Ovary (tissue), 9 donors: Measurements from ENCODE around the gene FLNB. TPM values are rescaled to one million over a fixed set of nuclear protein-coding genes. Genes with fewer than 3 reads are reported as not detected.

Source experiments
- DNase-seq, 5 donors: peaks; one replicate each; pipeline ENCODE4 v3.0.0-alpha.2; 2019 to 2020
- H3K27ac ChIP-seq, 2 donors: fragments of 200-600 bp; one replicate each; pipeline versions ENCODE4 v1.5.1 to v1.8.0; 2019 to 2022
- H3K27me3 ChIP-seq: fragments of 200-600 bp; one replicate; pipeline ENCODE4 v1.8.0; 2022
- H3K36me3 ChIP-seq: fragments of 200-600 bp; sonication (generic); one replicate; pipeline ENCODE4 v1.5.1; 2019
- H3K4me1 ChIP-seq: one replicate; pipeline ENCODE4 v1.8.1; 2013; ENCODE audit warnings: mild to moderate bottlenecking, moderate library complexity; ENCODE audit not compliant: insufficient read depth
- H3K4me3 ChIP-seq: fragments of 200-600 bp; sonication (generic); one replicate; pipeline ENCODE4 v1.5.1; 2017
- H3K9me3 ChIP-seq, 2 donors: fragments of 200-600 bp in 1 of 2; sonication (generic) in 1 of 2; one replicate each; pipeline versions ENCODE4 v1.5.1 to v1.8.1; 2013 to 2019; ENCODE audit warnings: mild to moderate bottlenecking in 1 of 2, moderate library complexity in 1 of 2
- EP300 ChIP-seq: sonication (generic); formaldehyde crosslinking; IDR thresholded peaks from one replicate; pipeline ENCODE4 v1.6.1; 2017; ENCODE audit warnings: antibody characterized with exemption
- POLR2A ChIP-seq: fragments of 450-650 bp; IDR thresholded peaks from one replicate; pipeline ENCODE4 v1.6.1; 2017; ENCODE audit warnings: antibody characterized with exemption, mild to moderate bottlenecking, moderate library complexity
- WGBS, 3 donors: extraction: QIAGEN DNeasy Blood & Tissue Kit in 1 of 3; methylation state at CpG; one replicate each; pipeline versions ENCODE4 v1.1.5 to v1.1.7; 2013 to 2017; 5-methylcytosine and 5-hydroxymethylcytosine counted together
- intact Hi-C, 4 donors: fragments of 100-400 bp; cut with DNase I; formaldehyde crosslinking; loops; one replicate each; pipeline versions ENCODE4 v1.11.0 to v1.15.1; 2022 to 2023
- polyA plus RNA-seq, 2 donors: library from polyadenylated mRNA; stranded (reverse); fragments of 200-250 nt in 1 of 2; fragments of 350-450 nt in 1 of 2; fragmentation: Illumina TruSeq in 1 of 2; extraction: RNeasy Lipid Tissue Mini Kit (QIAGEN cat#74804) in 1 of 2; gene quantifications; one replicate each; pipeline ENCODE4 v1.2.3, GENCODE V29; 2013 to 2014
- total RNA-seq, 7 donors: library from RNA; depleted of rRNA in 2 of 7; stranded (reverse); fragments of >200 nt in 2 of 7; fragmentation: NEBNext Ultra II Directional in 3 of 7; extraction: Animal tissue kit (Norgen Biotek cat#: 25700) in 3 of 7; gene quantifications; one replicate each; pipeline versions ENCODE4 v1.1.0 to v1.2.4, GENCODE V29; 2016 to 2023
- TF ChIP-seq, protein P1 (sequence below), 3 donors: fragments of 450-650 bp in 2 of 3; fragments of 200-600 bp in 1 of 3; IDR thresholded peaks; one replicate each; pipeline versions ENCODE4 v1.5.1 to v1.8.0; 2016 to 2022; ENCODE audit warnings: antibody characterized with exemption in 3 of 3, mild to moderate bottlenecking in 1 of 3
- donor health status: DM: no; HTN: no; CAD: no; lungs with moderate emphysema.
- donor health status: DM: no; HTN: no; CAD: no.
- donor health status: Bipolar disorder and iron deficiency.
- donor health status: DM: yes; HTN: yes; CAD: no.
- donor health status: DM: no; HTN: no; CAD: no.
- donor health status: DM: yes; HTN: yes; CAD: no.

FLNB gene
- total and polyA plus RNA-seq, 9 donors = 51.9 to 190 (median 126) TPM

DNA sequence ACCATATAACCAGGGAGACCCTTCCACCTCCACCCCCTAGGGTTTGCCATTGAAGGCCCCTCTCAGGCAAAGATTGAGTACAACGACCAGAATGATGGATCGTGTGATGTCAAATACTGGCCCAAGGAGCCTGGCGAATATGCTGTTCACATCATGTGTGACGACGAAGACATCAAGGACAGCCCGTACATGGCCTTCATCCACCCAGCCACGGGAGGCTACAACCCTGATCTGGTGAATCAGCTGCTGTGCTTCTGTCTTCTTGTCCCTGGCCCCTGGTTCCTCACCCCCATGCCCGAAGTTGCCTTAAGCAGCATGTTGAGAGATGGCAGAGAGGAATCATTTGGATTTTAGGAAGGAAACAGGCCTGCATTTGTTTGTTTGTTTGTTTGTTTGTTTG lies 98.4 kb downstream of the FLNB start:
- TF ChIP-seq POLR2A (no peak), EP300 (no peak)
- TF ChIP-seq, protein P1, sequence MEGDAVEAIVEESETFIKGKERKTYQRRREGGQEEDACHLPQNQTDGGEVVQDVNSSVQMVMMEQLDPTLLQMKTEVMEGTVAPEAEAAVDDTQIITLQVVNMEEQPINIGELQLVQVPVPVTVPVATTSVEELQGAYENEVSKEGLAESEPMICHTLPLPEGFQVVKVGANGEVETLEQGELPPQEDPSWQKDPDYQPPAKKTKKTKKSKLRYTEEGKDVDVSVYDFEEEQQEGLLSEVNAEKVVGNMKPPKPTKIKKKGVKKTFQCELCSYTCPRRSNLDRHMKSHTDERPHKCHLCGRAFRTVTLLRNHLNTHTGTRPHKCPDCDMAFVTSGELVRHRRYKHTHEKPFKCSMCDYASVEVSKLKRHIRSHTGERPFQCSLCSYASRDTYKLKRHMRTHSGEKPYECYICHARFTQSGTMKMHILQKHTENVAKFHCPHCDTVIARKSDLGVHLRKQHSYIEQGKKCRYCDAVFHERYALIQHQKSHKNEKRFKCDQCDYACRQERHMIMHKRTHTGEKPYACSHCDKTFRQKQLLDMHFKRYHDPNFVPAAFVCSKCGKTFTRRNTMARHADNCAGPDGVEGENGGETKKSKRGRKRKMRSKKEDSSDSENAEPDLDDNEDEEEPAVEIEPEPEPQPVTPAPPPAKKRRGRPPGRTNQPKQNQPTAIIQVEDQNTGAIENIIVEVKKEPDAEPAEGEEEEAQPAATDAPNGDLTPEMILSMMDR (IDR thresholded peaks at IDR 0.05) = no peak
- no peaks in the 10 kb centered on the region for H3K9me3 ChIP-seq
- peaks cover 17% of the 10 kb centered on the region for H3K4me1 ChIP-seq
- no peak for DNase-seq
- no peak overlapping the region for H3K4me3 ChIP-seq
- H3K27ac ChIP-seq = no peak overlapping the region
- intact Hi-C loops = loop anchor here in 2 of 4 donors (10.0 kb wide), 2 partner anchors 92 to 102 kb away; partner anchors contain the start of gene FLNB (in 1 of the 2)
- no peaks in the 10 kb centered on the region for H3K36me3 ChIP-seq
- no peaks in the 10 kb centered on the region for H3K27me3 ChIP-seq
- WGBS, 3 donors = 95 to 97% (median 96%) methylated on average over 8 of the region's 8 CpGs

DNA sequence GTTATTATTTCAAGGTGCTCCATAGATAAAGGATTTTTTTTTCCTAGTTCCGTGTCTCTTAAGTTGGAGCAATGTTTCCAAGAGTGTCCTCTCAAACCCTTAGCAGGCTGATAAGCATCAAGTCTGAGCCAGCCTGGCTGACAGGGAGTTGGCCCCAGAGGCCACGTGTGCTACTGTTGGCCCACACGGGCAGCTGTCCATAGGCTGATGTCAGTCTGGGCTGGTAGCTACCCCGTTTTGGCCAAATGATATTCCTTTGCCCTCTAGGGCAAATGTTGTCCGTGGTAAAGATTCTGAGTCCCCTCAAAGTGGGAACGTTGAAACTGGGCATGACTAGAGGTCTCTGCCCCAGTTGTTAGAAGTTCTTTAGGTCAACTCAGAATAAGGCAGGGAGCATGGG lies 99.4 kb downstream of the FLNB start:
- H3K9me3 ChIP-seq = no peaks in the 10 kb centered on the region
- no peak overlapping the region for H3K27ac ChIP-seq
- 84 to 85% (median 85%) methylated on average over 6 of the region's 6 CpGs for WGBS, 3 donors
- no peak for DNase-seq
- no peaks in the 10 kb centered on the region for H3K36me3 ChIP-seq
- no peak for TF ChIP-seq EP300
- TF ChIP-seq, protein P1 (IDR thresholded peaks at IDR 0.05) = no peak
- TF ChIP-seq POLR2A = no peak
- no peak overlapping the region for H3K4me3 ChIP-seq
- intact Hi-C loops = loop anchor here in 2 of 4 donors (10.0 kb wide), 2 partner anchors 93 to 103 kb away; partner anchors contain the start of gene FLNB (in 1 of the 2)
- peaks cover 17% of the 10 kb centered on the region for H3K4me1 ChIP-seq
- no peaks in the 10 kb centered on the region for H3K27me3 ChIP-seq

DNA sequence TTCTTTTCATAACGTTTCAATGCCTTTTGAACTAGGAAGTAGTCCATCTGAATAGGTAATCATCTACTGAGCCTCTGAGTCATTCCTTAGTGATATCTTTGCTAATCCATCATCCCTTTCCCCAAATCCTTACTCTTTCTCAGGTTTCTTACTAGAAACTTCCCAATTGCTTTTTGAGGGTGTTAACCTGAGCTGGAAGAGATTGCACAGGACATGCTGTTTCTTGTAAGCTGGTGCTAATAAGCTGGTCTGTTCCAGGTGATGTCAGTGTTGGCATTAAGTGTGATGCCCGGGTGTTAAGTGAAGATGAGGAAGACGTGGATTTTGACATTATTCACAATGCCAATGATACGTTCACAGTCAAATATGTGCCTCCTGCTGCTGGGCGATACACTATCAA lies 101.5 kb downstream of the FLNB start:
- TF ChIP-seq POLR2A (no peak), EP300 (no peak)
- TF ChIP-seq, protein P1 (IDR thresholded peaks at IDR 0.05) = no peak
- Histone ChIP-seq H3K27ac (no peak overlapping the region), H3K9me3 (no peaks in the 10 kb centered on the region), H3K27me3 (no peaks in the 10 kb centered on the region), H3K4me1 (peaks cover under 1% of the 10 kb centered on the region), H3K36me3 (no peaks in the 10 kb centered on the region), H3K4me3 (no peak overlapping the region)
- intact Hi-C loops = loop anchor here in 2 of 4 donors (10.0 kb wide), 2 partner anchors 95 to 105 kb away; partner anchors contain the start of gene FLNB (in 1 of the 2)
- no peak for DNase-seq
- WGBS, 3 donors = 93 to 96% (median 94%) methylated on average over 5 of the region's 5 CpGs

DNA sequence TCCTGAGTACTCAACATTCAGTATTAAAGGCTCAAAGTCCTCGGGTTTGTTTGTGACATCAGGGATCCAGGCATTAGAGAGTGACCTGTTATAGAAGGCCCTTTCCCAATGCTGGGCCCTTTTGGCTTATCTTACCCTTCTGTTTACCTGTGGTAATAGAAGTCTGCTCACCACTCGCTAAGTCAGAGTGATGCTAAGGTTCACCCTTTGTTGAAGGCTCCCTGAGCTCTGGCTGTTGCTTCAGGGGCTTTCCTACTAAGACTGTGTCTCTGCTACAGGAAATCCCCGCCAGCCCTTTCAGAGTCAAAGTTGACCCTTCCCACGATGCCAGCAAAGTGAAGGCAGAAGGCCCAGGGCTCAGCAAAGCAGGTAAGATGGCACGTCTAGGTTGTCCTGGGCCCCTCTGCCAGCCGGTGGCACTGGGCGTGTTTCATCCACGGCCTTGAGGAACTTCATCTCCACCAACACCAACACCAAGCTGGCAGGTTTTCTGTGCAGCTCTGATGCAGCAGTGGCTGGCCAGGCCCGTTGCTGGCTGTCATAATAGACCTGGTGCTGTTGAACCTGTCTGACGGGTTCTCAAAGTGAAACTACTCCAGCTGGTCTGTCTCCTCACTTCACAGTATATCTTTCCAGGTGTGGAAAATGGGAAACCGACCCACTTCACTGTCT lies 103.4 kb downstream of the FLNB start:
- intact Hi-C loops = no loop called here
- H3K27me3 ChIP-seq = no peaks in the 10 kb centered on the region
- H3K4me1 ChIP-seq = peaks cover 2% of the 10 kb centered on the region
- no peaks in the 10 kb centered on the region for H3K36me3 ChIP-seq
- no peaks in the 10 kb centered on the region for H3K9me3 ChIP-seq
- no peak overlapping the region for H3K27ac ChIP-seq
- no peak overlapping the region for H3K4me3 ChIP-seq
- 92 to 94% (median 93%) methylated on average over 11 of the region's 11 CpGs for WGBS, 3 donors
- DNase-seq = no peak
- TF ChIP-seq POLR2A (no peak), EP300 (no peak)
- TF ChIP-seq, protein P1 (IDR thresholded peaks at IDR 0.05) = no peak
